GM18909 (cell line): ENCODE results near the gene EP300.
"Not testable (repeated sequence)": the region's sequence is repeated elsewhere in the genome, so short reads cannot be mapped to it uniquely, and the experiment has no call there.

Experiments
- ATAC-seq: cut with Tn5 transposase; IDR thresholded peaks from one replicate; pipeline ENCODE4 v1.9.1; 2021; ENCODE audit warnings: mild to moderate bottlenecking; ENCODE audit not compliant: unreplicated experiment, poor library complexity

EP300 gene

DNA sequence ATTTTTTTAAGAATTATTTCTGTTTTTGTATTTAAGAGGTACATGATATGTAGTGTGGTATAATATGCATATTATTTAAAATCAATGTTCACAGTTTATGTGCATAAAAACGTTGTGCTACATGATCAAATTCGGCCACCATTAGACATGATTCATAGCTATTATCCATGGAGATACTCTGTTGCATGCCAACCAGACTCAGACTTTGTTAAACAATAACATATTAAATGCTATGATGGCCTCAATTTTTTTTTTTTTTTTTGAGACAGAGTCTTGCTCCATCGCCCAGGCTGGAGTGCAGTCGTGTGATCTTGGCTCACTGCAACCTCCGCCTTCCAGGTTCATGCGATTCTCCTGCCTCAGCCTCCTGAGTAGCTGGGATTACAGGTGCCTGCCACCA lies 53.5 kb downstream of the EP300 start:
- not testable (repeated sequence) for ATAC-seq

DNA sequence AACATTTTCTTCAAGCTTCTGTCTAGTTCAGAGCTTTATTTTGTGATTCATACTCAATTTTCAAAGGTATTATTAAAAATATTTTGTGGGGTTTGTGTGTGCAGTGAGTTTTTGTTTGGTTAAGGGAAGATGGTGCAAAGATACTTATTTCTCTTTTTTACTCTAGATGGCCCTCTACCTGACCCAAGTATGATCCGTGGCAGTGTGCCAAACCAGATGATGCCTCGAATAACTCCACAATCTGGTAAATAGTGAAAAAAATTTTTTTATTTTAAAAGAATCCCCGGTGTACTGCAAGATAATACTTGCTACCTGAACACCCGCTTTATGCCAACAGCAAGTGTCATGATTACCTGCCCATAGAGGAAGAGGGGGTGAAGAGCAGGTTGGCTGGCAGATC lies 54.2 kb downstream of the EP300 start:
- ATAC-seq = no peak

DNA sequence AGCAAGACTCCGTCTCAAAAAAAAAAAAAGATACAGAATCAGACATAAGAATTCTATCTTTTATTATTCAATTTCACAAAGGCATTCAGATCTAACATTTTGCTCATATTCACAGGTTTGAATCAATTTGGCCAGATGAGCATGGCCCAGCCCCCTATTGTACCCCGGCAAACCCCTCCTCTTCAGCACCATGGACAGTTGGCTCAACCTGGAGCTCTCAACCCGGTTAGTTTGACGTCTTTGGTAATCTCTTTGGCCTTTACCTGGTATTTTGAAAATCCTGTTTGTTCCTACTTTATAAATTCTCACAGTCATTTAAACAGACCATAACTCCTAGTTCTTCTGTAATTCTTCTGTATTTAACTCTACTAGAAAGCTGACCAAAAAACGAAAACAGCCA lies 55.3 kb downstream of the EP300 start:
- no peak for ATAC-seq

DNA sequence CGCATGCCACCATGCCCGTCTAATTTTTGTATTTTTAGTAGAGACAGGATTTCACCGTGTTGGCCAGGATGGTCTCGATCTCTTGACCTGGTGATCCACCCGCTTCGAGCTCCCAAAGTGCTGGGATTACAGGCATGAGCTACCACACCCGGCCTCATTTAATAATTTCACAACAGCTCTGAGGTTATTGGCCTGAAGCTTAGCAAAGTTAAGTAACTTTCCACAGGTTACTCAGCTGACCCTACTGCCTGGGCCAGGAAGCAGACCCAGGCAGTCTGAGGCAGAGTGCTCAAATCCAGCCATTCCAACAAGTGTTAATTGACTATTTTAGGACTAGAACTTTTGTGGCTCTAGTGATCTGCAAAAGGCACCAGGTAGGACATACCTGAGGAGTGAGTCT lies 60.5 kb downstream of the EP300 start:
- ATAC-seq = no peak

DNA sequence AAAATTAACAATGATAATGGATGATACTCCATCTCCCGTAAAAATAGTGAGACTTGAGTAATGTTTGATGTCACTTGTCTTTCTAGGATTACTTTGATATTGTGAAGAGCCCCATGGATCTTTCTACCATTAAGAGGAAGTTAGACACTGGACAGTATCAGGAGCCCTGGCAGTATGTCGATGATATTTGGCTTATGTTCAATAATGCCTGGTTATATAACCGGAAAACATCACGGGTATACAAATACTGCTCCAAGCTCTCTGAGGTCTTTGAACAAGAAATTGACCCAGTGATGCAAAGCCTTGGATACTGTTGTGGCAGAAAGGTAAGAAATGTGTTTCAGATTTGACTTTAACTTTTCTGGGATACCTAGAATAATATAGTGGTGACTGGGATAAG lies 64.7 kb downstream of the EP300 start:
- no peak for ATAC-seq

DNA sequence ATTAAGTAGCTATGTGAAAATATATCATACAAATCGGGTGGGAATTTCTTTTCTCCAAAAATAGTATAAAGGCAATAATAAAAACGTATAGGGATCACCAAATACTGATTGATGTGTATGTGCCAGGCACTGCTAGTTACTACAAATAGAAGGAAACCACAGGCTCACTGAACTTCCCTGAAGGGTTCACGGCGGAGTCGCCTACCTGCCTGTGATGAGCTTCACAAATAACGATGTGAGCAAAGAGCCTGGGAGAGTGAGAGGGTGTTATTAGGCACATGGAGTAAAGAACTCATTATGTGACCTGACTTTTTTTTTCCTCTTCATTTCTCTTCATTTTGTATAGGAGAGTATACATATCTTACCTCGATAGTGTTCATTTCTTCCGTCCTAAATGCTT lies 76.8 kb downstream of the EP300 start:
- no peak for ATAC-seq

DNA sequence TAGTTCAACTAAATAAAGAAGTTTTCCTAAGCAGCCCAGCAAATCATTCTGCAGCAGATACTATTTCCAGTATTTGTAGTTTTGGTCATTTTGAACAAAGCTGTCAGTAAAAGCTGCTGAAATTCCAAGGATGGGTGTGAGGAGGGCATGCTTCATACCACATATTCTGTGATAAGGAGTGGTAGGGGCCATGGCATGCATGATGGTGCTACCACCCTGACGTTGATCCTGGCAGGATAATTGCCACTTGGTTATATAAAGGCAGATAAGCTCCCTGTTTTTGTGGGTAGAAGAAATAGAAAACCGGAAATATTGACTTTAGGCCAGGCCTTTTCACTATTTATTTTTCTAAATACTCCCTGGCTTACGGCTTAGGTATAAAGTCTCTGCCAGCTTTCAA lies 79.6 kb downstream of the EP300 start:
- ATAC-seq = no peak

DNA sequence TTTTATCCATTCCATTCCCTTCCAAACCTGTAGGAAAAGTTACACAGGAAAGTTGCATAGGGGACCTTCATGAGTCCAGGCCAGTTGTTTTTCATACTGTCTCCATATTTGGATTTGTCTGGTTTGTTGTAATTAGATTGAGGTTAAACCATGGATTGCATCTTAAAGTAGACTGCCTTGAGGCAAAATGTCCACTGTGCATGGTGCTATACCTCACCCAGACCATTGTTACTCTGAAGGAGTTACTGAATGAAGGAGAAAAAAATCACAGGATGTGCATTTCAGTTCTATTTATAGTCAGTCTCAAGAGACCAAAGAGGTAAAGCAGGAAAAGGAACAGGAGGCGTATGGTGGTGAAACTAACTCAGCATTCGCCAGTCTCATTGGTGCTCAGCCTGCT lies 83.2 kb downstream of the EP300 start:
- ATAC-seq = no peak

DNA sequence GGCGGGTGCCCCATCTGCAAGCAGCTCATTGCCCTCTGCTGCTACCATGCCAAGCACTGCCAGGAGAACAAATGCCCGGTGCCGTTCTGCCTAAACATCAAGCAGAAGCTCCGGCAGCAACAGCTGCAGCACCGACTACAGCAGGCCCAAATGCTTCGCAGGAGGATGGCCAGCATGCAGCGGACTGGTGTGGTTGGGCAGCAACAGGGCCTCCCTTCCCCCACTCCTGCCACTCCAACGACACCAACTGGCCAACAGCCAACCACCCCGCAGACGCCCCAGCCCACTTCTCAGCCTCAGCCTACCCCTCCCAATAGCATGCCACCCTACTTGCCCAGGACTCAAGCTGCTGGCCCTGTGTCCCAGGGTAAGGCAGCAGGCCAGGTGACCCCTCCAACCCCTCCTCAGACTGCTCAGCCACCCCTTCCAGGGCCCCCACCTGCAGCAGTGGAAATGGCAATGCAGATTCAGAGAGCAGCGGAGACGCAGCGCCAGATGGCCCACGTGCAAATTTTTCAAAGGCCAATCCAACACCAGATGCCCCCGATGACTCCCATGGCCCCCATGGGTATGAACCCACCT lies 84.7 kb downstream of the EP300 start:
- ATAC-seq = no peak

DNA sequence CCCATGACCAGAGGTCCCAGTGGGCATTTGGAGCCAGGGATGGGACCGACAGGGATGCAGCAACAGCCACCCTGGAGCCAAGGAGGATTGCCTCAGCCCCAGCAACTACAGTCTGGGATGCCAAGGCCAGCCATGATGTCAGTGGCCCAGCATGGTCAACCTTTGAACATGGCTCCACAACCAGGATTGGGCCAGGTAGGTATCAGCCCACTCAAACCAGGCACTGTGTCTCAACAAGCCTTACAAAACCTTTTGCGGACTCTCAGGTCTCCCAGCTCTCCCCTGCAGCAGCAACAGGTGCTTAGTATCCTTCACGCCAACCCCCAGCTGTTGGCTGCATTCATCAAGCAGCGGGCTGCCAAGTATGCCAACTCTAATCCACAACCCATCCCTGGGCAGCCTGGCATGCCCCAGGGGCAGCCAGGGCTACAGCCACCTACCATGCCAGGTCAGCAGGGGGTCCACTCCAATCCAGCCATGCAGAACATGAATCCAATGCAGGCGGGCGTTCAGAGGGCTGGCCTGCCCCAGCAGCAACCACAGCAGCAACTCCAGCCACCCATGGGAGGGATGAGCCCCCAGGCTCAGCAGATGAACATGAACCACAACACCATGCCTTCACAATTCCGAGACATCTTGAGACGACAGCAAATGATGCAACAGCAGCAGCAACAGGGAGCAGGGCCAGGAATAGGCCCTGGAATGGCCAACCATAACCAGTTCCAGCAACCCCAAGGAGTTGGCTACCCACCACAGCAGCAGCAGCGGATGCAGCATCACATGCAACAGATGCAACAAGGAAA lies 85.4 kb downstream of the EP300 start:
- no peak for ATAC-seq

DNA sequence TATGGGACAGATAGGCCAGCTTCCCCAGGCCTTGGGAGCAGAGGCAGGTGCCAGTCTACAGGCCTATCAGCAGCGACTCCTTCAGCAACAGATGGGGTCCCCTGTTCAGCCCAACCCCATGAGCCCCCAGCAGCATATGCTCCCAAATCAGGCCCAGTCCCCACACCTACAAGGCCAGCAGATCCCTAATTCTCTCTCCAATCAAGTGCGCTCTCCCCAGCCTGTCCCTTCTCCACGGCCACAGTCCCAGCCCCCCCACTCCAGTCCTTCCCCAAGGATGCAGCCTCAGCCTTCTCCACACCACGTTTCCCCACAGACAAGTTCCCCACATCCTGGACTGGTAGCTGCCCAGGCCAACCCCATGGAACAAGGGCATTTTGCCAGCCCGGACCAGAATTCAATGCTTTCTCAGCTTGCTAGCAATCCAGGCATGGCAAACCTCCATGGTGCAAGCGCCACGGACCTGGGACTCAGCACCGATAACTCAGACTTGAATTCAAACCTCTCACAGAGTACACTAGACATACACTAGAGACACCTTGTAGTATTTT lies 86.1 kb downstream of the EP300 start:
- no peak for ATAC-seq

DNA sequence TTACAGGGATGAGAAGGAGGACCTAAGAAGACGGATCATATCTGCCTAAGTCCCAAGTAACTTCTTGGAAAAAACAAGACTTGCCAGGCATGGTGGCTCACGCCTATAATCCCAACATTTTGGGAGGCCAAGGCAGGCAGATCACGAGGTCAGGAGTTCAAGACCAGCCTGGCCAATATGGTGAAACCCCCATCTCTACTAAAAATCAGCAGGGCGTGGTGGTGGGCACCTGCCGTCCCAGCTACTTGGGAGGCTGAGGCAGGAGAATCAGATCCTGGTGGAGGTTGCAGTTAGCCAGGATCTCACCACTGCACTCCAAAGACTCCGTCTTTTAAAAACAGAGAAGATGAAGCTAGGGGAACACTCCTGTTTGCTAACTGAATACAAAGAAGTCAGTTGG lies 88.0 kb downstream of the EP300 start:
- not testable (repeated sequence) for ATAC-seq

DNA sequence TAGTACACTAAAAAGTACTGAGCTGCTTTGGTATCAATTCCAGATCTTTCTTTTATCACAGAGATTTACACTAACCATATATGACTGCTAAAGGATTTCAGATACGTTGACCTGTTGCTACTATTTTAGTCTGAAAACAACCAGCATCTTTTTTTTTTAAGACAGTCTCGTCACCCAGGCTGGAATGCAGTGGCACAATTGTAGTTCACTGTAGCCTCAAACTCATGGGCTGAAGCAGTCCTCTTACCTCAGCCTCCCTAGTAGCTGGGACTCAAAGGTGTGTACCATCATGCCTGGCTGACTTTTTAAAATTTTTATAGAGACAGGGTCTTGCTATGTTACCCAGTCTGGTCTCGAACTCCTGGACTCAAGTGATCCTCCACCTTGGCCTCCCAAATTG lies 88.5 kb downstream of the EP300 start:
- ATAC-seq = no peak

DNA sequence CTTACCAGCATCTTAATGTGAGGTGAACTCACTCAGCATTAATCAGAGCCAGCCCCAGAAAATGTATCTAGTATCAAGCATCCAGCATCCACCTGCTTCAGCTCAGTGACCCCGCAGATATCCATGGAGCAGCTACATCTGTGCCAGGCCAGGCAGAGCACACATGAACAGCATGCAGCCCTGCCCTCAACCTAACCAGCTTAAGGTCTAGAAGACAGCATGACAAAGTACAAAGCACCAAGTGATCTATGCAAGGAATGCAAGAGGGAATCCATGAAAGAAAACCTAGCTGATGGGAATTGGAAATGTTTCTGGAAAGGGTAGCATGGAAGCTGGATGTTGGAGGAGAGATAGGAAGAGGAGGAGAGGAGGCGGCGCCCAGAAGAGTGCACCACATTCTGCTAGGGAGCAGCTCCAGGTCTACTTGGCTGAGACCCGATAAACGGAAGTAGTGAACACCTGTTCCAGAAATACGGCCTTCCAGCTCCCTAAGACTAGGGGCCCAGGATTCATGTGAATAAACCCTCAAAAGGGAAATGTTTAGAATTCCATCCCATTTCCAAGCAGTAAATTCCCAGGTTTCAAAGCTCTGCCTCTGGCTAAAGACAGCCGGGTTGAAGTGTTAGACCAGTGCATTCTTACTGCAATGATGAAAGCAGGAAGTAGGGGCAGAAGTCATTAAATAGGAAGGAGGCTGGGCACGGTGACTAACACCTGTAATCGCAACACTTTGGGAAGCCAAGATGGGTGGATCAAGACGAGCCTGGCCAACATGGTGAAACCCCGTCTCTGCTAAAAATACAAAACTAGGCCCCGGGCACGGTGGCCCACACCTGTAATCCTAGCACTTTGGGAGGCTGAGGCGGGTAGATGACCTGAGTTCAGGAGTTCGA lies 89.2 kb downstream of the EP300 start:
- ATAC-seq = no peak

DNA sequence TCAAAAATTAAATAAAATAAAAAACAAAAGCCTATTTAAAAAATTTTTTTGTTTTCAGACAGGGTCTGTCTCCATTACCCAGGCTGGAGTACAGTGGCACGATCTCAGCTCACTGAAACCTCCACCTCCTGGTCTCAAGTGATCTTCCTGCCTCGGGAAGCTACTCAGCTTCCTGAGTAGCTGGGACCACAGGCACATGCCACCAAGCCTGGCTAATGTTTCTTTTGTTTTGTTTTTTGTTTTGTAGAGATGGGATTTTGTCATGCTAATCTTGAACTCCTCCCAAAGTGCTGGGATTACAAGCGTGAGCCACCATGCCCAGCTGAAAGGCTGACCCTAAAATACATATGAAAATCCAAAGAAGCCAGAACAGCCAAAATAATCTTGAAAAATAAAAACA lies 92.3 kb downstream of the EP300 start:
- ATAC-seq = no peak

DNA sequence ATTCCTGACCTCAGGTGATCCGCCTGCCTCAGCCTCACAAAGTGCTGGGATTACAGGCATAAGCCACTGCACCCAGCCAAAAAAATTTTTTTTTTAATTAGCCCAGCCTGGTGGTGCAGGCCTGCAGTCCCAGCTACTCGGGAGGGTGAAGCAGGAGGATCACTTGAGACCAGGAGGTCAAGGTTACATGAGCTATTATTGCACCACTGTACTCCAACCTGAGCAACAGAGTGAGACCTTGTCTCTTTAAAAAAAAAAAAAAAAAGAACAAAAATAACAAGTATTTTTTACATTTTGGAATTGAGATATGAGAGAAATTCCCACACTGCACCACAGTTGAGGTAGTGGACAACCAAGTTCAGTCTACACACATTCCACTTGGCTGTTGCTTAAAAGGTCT lies 99.1 kb downstream of the EP300 start:
- ATAC-seq = no peak

DNA sequence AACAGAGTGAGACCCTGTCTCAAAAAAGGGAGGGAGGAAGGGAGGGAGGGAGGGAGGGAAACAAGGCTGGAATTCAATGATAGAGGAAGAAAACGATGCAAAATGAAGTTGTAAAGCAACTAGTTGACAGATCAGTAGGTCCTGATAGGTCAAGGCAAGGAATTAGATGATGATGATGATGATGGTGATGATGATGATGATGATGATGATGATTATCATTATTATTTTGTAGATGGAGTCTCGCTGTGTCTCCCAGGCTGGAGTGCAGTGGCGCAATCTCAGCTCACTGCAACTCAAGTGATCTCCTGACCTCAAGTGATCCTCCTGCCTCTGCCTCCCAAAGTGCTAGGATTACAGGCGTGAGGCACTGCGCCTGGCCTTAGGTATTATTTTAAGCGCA lies 101.4 kb downstream of the EP300 start:
- no peak for ATAC-seq

DNA sequence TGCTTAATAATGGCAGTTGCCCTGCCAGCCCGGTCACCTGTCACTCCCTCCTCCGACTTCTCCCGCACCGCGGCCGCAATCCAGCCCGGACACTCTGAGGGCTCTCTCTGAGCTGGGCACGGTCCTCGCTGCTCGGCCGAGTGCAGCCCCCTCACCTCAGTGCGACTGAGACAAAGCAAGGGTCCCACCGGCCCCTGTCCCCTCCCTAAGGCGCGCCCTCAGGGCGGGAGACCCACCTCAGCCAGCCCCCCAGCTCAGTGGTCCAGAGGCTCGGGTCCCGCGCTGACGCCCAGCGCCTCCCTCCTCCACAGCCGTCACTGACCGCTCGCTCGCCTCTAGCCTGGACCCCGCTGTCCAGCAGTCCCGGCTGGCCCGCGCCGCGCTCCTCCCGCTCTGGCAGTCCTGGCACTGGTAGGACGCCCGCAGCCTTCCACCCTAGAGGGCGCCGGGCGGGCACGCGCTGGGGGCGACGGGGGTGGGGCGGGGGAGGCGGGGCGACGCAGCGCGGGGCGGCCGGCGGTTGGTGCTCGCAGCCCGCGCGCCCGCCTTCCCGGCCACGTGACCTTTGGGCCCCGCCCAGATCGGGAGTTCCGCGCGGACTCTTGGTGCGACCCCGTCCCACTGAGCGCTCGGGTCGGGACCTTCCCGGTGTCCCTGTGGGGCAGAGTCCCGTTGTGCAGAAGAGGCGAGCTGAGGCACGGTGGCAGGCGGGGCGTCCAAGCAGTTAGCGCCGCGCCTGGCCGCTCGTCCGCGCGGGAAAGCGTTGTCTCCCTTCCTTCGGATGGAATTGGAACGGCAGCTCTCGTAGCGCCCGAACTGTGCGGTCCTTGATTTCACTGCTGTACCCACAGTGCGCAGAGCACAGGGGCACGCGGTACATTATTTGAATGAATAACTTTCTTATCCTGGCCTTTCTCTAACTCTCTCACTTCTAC lies 104.9 kb downstream of the EP300 start:
- ATAC-seq = peak; percentile 84

DNA sequence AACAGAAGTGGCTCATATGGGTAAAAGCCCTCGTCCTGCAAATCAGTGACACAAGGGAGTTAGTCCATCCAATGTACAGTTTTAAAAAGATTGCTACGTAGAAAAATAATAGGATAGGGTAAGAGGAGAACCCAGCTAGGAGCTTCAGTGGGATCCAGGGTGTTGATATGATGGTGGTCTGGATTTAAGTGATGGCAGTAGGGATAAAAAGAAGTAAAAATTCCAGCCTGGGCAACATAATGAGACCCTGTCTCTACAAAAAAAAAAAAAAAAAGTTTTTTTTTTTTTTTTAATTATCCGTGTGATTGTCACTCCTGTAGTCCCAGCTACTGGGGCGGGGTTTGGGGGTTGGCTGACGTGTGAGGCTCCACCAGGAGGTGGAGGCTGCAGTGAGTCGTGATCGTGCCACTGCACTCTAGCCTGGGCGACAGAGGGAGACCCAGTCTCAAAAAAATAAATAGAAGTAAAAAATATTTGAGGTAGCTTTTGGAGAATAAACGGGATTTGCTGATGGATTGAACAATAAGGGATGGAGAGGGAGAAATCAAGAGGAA lies 105.7 kb downstream of the EP300 start:
- ATAC-seq = no peak

DNA sequence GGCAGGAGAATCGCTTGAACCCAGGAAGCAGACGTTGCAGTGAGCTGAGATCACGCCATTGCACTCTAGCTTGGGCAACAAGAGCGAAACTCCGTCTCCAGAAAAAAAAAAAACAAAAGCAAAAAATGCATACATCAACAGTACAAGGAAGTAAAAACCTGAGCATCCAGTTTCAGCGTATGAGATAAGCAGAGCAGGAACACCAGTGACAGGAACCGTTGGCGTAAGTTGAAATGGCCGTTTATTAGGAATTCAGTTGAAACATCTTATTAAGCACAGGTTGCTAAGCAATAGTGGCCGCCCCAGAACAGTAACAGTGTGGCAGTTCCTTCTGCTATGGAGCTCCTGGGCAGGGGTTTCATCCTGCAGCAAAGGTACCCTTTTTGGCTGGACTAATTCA lies 108.7 kb downstream of the EP300 start:
- ATAC-seq = no peak
